DND-41 (cell line): ENCODE results near the gene IFT88.

Experiments used
- CTCF ChIP-seq: IDR thresholded peaks from 2 replicates; pipeline ENCODE4 v1.5.1; 2012; ENCODE audit warnings: borderline replicate concordance, low read length, moderate library complexity, mild to moderate bottlenecking; ENCODE audit not compliant: poor library complexity, severe bottlenecking; ENCODE audit errors: extremely low read depth
- EZH2 ChIP-seq: IDR thresholded peaks from 3 replicates; pipeline ENCODE4 v1.6.1; 2012; ENCODE audit warnings: borderline replicate concordance, low read depth, mild to moderate bottlenecking, moderate library complexity, low read length, inconsistent platforms; ENCODE audit not compliant: severe bottlenecking

- no peak for TF ChIP-seq CTCF
- no peak for TF ChIP-seq EZH2
These were observed 40.3 kb upstream of the IFT88 start for GRCh38 chr13:20526664-20527063.
